GM21367 (cell line): ENCODE measurements around the gene ZFAND3.
"Not testable (repeated sequence)": the region's sequence is repeated elsewhere in the genome, so short reads cannot be mapped to it uniquely, and the experiment has no call there.

Experiments
- ATAC-seq: cut with Tn5 transposase; IDR thresholded peaks from one replicate; pipeline ENCODE4 v1.9.1; 2021; ENCODE audit not compliant: unreplicated experiment

Gene ZFAND3

DNA sequence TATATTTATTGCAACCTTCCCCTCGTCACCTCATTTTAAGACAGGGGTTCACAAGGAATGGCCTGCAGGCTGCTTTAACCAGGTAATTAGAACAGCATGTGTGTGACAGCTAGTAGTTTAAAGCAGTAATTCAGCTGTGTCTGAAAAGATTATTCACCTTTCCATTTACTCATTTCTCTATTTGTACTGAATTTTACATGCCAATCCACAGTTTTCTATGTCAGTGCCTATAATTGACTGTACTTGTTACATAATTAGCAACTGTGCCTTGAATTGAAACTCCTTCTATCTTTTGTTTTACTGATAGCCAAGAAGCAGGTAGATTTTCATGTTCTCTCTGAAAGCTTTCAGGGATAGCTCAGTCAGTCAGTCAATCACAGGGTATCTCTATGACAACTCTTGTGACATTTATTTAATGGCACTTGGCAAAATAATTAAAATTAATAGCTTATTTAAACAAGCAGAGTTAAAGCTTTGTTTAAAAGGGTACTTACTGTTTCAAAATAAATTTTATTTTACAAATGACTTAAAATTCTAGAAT, 214.0 kb downstream of the ZFAND3 start:
- ATAC-seq = no peak

- no peak for ATAC-seq
These were observed 214.9 kb downstream of the ZFAND3 start for GRCh38 chr6:38034274-38034914.

- ATAC-seq = no peak
These were observed 216.0 kb downstream of the ZFAND3 start for GRCh38 chr6:38035478-38035877.

- no peak for ATAC-seq
These were observed 220.0 kb downstream of the ZFAND3 start for GRCh38 chr6:38039502-38039901.

GRCh38 chr6:38040254-38040653, 220.7 kb downstream of the ZFAND3 start:
- no peak for ATAC-seq

GRCh38 chr6:38043259-38043753, 223.8 kb downstream of the ZFAND3 start:
- no peak for ATAC-seq

GRCh38 chr6:38045701-38046305, 226.3 kb downstream of the ZFAND3 start:
- ATAC-seq = no peak

GRCh38 chr6:38047562-38047961, 228.0 kb downstream of the ZFAND3 start:
- no peak for ATAC-seq

DNA sequence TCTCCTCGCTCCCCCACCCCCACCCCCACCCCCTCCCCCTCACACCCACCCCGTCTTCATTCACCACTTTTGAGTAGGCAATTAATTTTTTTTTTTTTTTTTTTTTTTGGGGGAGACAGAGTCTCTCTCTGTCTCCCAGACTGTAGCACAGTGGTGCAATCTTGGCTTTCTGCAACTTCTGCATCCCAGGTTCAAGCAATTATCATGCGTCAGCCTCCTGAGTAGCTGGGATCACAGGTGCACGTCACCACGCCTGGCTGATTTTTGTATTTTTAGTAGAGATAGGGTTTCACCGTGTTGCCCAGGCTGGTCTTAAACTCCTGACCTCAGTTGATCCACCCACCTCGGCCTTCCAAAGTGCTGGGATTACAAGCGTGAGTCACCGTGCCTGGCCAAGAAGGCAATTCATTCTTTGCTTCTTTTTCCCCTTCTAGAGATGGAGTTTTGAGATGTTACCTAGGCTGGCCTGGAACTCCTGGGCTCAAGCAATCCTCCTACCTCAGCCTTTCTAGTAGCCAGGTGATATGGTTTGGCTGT, 230.4 kb downstream of the ZFAND3 start:
- not testable (repeated sequence) for ATAC-seq

- no peak for ATAC-seq
These were observed 232.4 kb downstream of the ZFAND3 start for GRCh38 chr6:38051819-38052434.

- ATAC-seq = no peak
These were observed 235.1 kb downstream of the ZFAND3 start for GRCh38 chr6:38054527-38055202.

DNA sequence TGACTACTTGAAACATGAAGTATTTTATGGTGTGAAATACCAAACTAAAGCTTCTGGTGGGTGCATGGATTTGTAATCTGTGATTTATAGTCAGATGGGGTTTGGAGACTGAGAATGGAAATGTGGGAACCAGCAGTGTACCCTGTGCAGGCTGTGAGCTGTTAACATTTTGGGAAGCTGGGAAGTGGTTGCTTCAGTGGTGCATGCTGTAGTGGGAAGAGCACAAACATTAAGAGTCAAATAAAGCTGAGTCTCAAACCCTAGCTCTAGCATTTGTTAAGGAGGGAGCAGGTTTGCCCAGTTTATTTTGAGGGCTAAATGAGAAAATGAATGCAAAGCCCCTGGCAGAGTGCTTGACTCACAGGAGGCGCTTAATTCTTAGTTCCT, 235.7 kb downstream of the ZFAND3 start:
- no peak for ATAC-seq

DNA sequence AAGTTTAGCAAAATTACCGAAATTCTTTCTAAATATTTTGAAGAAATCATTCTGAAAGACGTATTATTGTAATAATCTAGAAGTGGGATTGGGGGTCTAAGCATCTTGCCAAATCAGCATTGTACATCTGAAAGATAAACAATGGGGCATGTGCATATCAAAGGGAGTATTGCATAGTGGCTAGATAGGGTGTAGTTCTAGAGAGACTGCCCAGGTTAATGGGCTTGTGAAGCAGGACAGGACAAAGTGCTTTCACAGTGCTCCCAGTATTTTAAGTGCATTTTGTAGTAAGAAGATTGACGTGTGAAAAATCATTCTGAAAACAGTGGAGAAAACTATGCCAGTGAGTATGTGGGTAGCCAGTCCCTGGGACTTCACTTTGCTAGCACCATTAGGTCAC, 236.8 kb downstream of the ZFAND3 start:
- ATAC-seq = no peak

DNA sequence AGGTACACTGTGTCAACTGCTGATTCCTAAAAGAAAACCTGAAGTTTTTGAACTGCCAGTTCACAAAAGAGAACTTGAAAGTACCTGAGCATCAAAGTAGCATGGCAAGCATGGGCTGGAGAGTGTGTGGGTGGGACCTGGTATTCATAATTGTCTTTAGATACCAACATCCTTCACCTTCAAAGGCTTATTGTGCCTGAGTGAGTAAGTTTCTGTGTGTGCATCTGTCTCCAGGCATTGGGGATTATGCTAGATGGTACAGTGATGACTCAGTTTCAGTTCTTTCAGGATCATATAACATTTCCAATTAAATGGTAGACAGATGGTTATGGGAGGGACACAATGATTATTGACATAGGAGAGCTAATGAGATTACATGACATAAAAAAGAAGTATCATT, 238.5 kb downstream of the ZFAND3 start:
- ATAC-seq = no peak

GRCh38 chr6:38062066-38062465, 242.5 kb downstream of the ZFAND3 start:
- no peak for ATAC-seq

- no peak for ATAC-seq
These were observed 244.4 kb downstream of the ZFAND3 start for GRCh38 chr6:38063973-38064372.

DNA sequence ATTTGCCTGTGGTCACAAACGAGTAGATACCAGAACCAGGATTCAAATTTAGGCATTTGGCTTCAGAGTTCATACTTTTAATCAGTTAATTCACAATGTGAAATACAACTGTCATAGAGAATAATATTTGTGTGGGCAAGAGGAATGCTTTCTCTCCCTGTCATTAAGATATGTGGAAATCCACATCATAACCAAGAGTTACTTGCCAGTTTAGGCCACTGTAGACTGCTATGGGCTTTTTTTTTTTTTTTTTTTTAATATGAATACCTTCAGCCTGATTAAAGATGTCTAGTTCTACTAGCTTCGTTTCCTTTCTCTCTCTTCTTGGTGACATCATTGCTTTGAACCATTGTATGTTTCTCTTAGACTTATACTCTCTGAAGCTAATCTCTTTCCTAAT, 244.9 kb downstream of the ZFAND3 start:
- no peak for ATAC-seq

- no peak for ATAC-seq
These were observed 246.3 kb downstream of the ZFAND3 start for GRCh38 chr6:38065734-38066305.

DNA sequence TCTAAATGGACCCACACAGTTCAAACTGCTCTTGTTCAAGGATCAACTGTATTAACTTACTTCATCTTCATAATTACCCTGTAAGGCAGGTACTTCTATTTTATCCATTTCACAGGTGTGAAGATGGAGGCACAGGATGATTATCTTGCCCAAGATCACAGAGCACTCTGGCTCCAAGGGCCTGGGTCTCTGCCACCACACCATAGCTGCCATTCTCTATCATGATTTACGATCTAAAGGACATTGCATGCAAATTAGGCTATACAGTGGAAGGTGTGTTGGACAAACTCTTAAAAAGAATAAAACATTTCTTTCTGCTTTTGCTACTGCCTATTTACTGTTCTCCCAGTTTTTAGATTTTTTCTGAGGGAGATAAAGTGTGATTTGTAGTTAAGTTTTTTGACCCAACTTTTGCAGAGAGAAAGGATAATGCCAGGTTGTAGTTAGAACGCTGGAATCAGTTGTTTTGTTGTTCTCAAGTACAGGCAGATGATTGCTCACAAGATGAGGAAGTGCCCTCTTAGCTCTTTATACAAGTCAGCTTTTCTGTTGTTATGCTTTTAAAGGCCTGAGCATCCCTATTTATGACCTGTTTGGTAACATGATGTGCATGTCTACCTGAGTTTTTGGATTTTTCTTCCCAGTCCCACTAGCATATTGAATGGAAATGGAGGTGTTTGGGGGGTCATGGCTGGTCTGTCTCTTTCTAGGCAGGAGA, 247.9 kb downstream of the ZFAND3 start:
- no peak for ATAC-seq

DNA sequence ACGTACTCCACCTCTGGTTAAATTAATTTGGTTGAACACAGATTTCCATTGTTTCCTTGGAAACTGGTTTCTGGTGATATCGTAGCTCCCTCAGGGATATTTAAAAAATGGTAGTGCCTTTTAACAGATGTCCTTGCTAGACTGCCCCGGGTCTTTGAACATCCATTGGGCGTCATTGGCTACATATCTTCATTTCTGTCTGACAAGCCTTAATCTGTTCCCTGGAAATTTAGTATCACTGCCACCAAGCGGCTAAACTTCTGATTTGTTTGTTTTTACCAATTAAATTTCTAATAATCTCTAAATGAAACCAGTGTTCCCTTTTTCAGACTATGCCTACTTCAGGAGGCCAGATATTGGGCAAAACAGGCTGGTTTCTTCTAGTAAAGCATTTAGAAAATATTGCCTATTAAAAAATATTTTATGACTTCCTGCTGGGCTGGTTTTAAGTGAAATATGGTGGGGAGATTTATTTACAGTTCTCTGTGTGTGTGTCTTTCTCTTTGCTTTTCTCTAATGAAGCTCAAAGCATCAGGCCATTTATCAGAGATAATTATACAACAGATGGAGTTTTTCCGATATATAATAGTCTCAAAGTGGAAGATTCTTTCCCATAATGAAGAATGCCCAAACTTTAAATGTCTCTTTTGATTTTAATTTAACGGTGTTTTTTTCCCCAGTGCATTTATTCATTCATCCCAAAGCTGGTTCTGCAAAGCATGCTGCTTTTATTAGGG, 249.5 kb downstream of the ZFAND3 start:
- no peak for ATAC-seq
